22Rv1 (cell line): ENCODE data around the gene FUT2.

ENCODE experiments used
- CTCF ChIP-seq: fragments of 450-650 bp; IDR thresholded peaks from 2 replicates; pipeline ENCODE4 v1.5.1; 2017; ENCODE audit warnings: mild to moderate bottlenecking
- ZFX ChIP-seq: fragments of 450-650 bp; IDR thresholded peaks from 2 replicates; pipeline ENCODE4 v1.6.1; 2017; ENCODE audit warnings: antibody characterized with exemption, borderline replicate concordance

- TF ChIP-seq CTCF (no peak), ZFX (no peak)
Observed at GRCh38 chr19:48658483-48658882, 37.3 kb upstream of the FUT2 start.
